GM18519 (cell line): ENCODE measurements around the gene FOXD4L1.
"Not testable (repeated sequence)": the region's sequence is repeated elsewhere in the genome, so short reads cannot be mapped to it uniquely, and the experiment has no call there.

ENCODE experiments used
- ATAC-seq: cut with Tn5 transposase; IDR thresholded peaks from one replicate; pipeline ENCODE4 v1.9.1; 2021; ENCODE audit warnings: mild to moderate bottlenecking, moderate library complexity; ENCODE audit not compliant: unreplicated experiment, low FRiP score

The FOXD4L1 gene

GRCh38 chr2:113498365-113498764 is at the start of gene FOXD4L1:
Gene FOXD4L1, plus strand, starts transcription at chr2:113498665. Its CDS starts 592 bp downstream, at chr2:113499257.
- not testable (repeated sequence) for ATAC-seq

- ATAC-seq = not testable (repeated sequence)
Observed at GRCh38 chr2:113465770-113466169, 32.7 kb upstream of the FOXD4L1 start.

GRCh38 chr2:113476688-113477368 is 21.6 kb upstream of the FOXD4L1 start:
- ATAC-seq = not testable (repeated sequence)

GRCh38 chr2:113496527-113496926 is 1.9 kb upstream of the FOXD4L1 start:
- ATAC-seq = not testable (repeated sequence)

- ATAC-seq = not testable (repeated sequence)
Observed at GRCh38 chr2:113499019-113499885, 787 bp downstream of the FOXD4L1 start.

GRCh38 chr2:113499886-113500722 is 1.6 kb downstream of the FOXD4L1 start:
- not testable (repeated sequence) for ATAC-seq

- ATAC-seq = not testable (repeated sequence)
Observed at GRCh38 chr2:113500723-113501038, 2.2 kb downstream of the FOXD4L1 start.

- peak; percentile 12 for ATAC-seq
Observed at GRCh38 chr2:113502216-113503093, 4.0 kb downstream of the FOXD4L1 start.

GRCh38 chr2:113503094-113504042 is 4.9 kb downstream of the FOXD4L1 start:
- ATAC-seq = peak; percentile 40

- ATAC-seq = not testable (repeated sequence)
Observed at GRCh38 chr2:113504081-113504480, 5.6 kb downstream of the FOXD4L1 start.

GRCh38 chr2:113507394-113508140 is 9.1 kb downstream of the FOXD4L1 start:
- not testable (repeated sequence) for ATAC-seq

GRCh38 chr2:113508187-113508586 is 9.7 kb downstream of the FOXD4L1 start:
- not testable (repeated sequence) for ATAC-seq

GRCh38 chr2:113510913-113511312 is 12.4 kb downstream of the FOXD4L1 start:
- ATAC-seq = not testable (repeated sequence)

- not testable (repeated sequence) for ATAC-seq
Observed at GRCh38 chr2:113511859-113512258, 13.4 kb downstream of the FOXD4L1 start.

- ATAC-seq = not testable (repeated sequence)
Observed at GRCh38 chr2:113515457-113515856, 17.0 kb downstream of the FOXD4L1 start.

- not testable (repeated sequence) for ATAC-seq
Observed at GRCh38 chr2:113515995-113516394, 17.5 kb downstream of the FOXD4L1 start.

GRCh38 chr2:113517025-113517424 is 18.6 kb downstream of the FOXD4L1 start:
- ATAC-seq = not testable (repeated sequence)

GRCh38 chr2:113520837-113521236 is 22.4 kb downstream of the FOXD4L1 start:
- ATAC-seq = not testable (repeated sequence)
